Hematopoietic multipotent progenitor cell treated with erythropoietin and hydrocortisone succinate and interleukin-3 and kit ligand, for 17 days (in vitro differentiated cells): ENCODE results near the gene NUTM2G.
A peak's percentile ranks its signal among the peaks of the same experiment; 100 is the strongest.
"Not testable (repeated sequence)": the region's sequence is repeated elsewhere in the genome, so short reads cannot be mapped to it uniquely, and the experiment has no call there.

Experiments used
- DNase-seq: peaks from one replicate; pipeline ENCODE4 v3.0.0-alpha.2; 2015; ENCODE audit warnings: low spot score

The NUTM2G gene

GRCh38 chr9:96949346-96949745 is 20.7 kb downstream of the NUTM2G start:
- DNase-seq: not testable (repeated sequence)

GRCh38 chr9:96950539-96950938 is 21.9 kb downstream of the NUTM2G start:
- not testable (repeated sequence) for DNase-seq

- DNase-seq: not testable (repeated sequence)
Measured at GRCh38 chr9:96967591-96967990, 38.9 kb downstream of the NUTM2G start.

- DNase-seq: not testable (repeated sequence)
Measured at GRCh38 chr9:96972552-96972951, 43.9 kb downstream of the NUTM2G start.

- peak; percentile 9 for DNase-seq
Measured at GRCh38 chr9:96974037-96974436, 45.4 kb downstream of the NUTM2G start.

- not testable (repeated sequence) for DNase-seq
Measured at GRCh38 chr9:96983496-96984122, 55.0 kb downstream of the NUTM2G start.

- DNase-seq: not testable (repeated sequence)
Measured at GRCh38 chr9:96984139-96984538, 55.5 kb downstream of the NUTM2G start.

- not testable (repeated sequence) for DNase-seq
Measured at GRCh38 chr9:96984887-96985286, 56.2 kb downstream of the NUTM2G start.
